Large intestine (tissue), 3 donors: ENCODE measurements around the gene TBXAS1. TPM values are rescaled to one million over a fixed set of nuclear protein-coding genes. Genes with fewer than 3 reads are reported as not detected.

Experiments
- DNase-seq, 2 donors: peaks; one replicate each; pipeline versions ENCODE4 v3.0.0 to v3.0.0-alpha.2; 2013
- H3K27ac ChIP-seq: one replicate; pipeline ENCODE4 v1.5.1; 2013; ENCODE audit warnings: low read length
- H3K27me3 ChIP-seq: 2 replicates; pipeline ENCODE4 v1.6.1; 2013; ENCODE audit warnings: low read length; ENCODE audit not compliant: control insufficient read depth, insufficient read depth
- H3K36me3 ChIP-seq: 2 replicates; pipeline ENCODE4 v1.6.1; 2013; ENCODE audit warnings: low read length; ENCODE audit not compliant: control insufficient read depth, insufficient read depth
- H3K4me1 ChIP-seq: one replicate; pipeline ENCODE4 v1.6.1; 2013; ENCODE audit warnings: low read length; ENCODE audit not compliant: control insufficient read depth, insufficient read depth
- H3K4me3 ChIP-seq: one replicate; pipeline ENCODE4 v1.5.1; 2013; ENCODE audit warnings: low read length
- H3K9me3 ChIP-seq: one replicate; pipeline ENCODE4 v1.6.1; 2013; ENCODE audit warnings: mild to moderate bottlenecking, low read depth, low read length, moderate library complexity; ENCODE audit not compliant: control insufficient read depth
- WGBS: methylation state at CpG from one replicate; pipeline ENCODE4 v1.1.5; 2013; ENCODE audit warnings: low lambda C conversion rate; ENCODE audit not compliant: insufficient coverage; 5-methylcytosine and 5-hydroxymethylcytosine counted together
- polyA plus RNA-seq: library from polyadenylated mRNA; unstranded; fragments of 120-200 nt; gene quantifications from one replicate; pipeline ENCODE4 v1.2.1, GENCODE V29; 2013

TBXAS1 gene
- polyA plus RNA-seq, 1 donor, result 9.6 TPM

GRCh38 chr7:139998572-139998971 lies 169.5 kb downstream of the TBXAS1 start:
- H3K27ac ChIP-seq, result no peak overlapping the region
- H3K4me1 ChIP-seq, result no peaks in the 10 kb centered on the region
- no peaks in the 10 kb centered on the region for H3K36me3 ChIP-seq
- WGBS, result no CpG with 5 or more reads among the region's 4 CpGs
- peaks cover 2% of the 10 kb centered on the region for H3K27me3 ChIP-seq
- no peak for DNase-seq
- no peaks in the 10 kb centered on the region for H3K9me3 ChIP-seq
- no peak overlapping the region for H3K4me3 ChIP-seq

DNA sequence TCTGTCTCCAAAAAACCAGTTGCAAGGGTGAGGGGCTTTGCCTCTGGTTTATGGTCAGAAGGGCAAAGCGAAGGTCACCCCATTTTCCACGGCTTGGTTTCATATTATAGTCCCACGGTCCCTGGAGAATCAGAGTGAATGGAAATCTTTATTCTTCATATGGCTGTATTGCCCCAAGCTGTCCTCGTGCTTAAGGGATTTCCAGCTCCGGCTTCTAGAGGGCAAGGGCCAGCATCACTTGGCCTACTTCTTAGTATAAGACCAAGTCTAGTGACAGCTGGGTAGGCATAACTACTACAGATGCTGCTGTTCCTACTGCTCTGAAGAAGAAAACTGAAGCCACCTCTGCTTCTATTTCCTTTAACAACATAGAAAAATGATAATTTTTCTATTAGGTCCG lies 170.5 kb downstream of the TBXAS1 start:
- DNase-seq, result no peak
- no peak overlapping the region for H3K27ac ChIP-seq
- no peaks in the 10 kb centered on the region for H3K9me3 ChIP-seq
- H3K4me3 ChIP-seq, result no peak overlapping the region
- peaks cover 2% of the 10 kb centered on the region for H3K27me3 ChIP-seq
- H3K36me3 ChIP-seq, result no peaks in the 10 kb centered on the region
- WGBS, result 100% methylated on average over 1 of the region's 6 CpGs
- H3K4me1 ChIP-seq, result no peaks in the 10 kb centered on the region

GRCh38 chr7:140000666-140001268 lies 171.7 kb downstream of the TBXAS1 start:
- no peak for DNase-seq
- no peaks in the 10 kb centered on the region for H3K36me3 ChIP-seq
- no CpG with 5 or more reads among the region's 6 CpGs for WGBS
- H3K9me3 ChIP-seq, result no peaks in the 10 kb centered on the region
- peaks cover 2% of the 10 kb centered on the region for H3K27me3 ChIP-seq
- H3K27ac ChIP-seq, result no peak overlapping the region
- no peak overlapping the region for H3K4me3 ChIP-seq
- no peaks in the 10 kb centered on the region for H3K4me1 ChIP-seq

GRCh38 chr7:140003913-140004382 lies 174.9 kb downstream of the TBXAS1 start:
- H3K4me1 ChIP-seq, result no peaks in the 10 kb centered on the region
- H3K36me3 ChIP-seq, result no peaks in the 10 kb centered on the region
- WGBS, result 100% methylated on average over 1 of the region's 9 CpGs
- no peaks in the 10 kb centered on the region for H3K9me3 ChIP-seq
- H3K4me3 ChIP-seq, result no peak overlapping the region
- no peak overlapping the region for H3K27ac ChIP-seq
- peak in 1 of 2 donors; percentile 20 for DNase-seq
- no peaks in the 10 kb centered on the region for H3K27me3 ChIP-seq

- no peak overlapping the region for H3K27ac ChIP-seq
- H3K9me3 ChIP-seq, result no peaks in the 10 kb centered on the region
- no peaks in the 10 kb centered on the region for H3K4me1 ChIP-seq
- H3K36me3 ChIP-seq, result no peaks in the 10 kb centered on the region
- no peak for DNase-seq
- no peaks in the 10 kb centered on the region for H3K27me3 ChIP-seq
- H3K4me3 ChIP-seq, result no peak overlapping the region
- WGBS, result no CpG with 5 or more reads among the region's 6 CpGs
Measured at GRCh38 chr7:140004672-140005071, 175.6 kb downstream of the TBXAS1 start.

GRCh38 chr7:140005341-140005740 lies 176.3 kb downstream of the TBXAS1 start:
- 80% methylated on average over 2 of the region's 7 CpGs for WGBS
- Histone ChIP-seq H3K27me3 (no peaks in the 10 kb centered on the region), H3K4me1 (no peaks in the 10 kb centered on the region), H3K4me3 (no peak overlapping the region), H3K36me3 (no peaks in the 10 kb centered on the region), H3K9me3 (no peaks in the 10 kb centered on the region), H3K27ac (no peak overlapping the region)
- DNase-seq, result no peak

- WGBS, result no CpG with 5 or more reads among the region's 13 CpGs
- DNase-seq, result peak in 1 of 2 donors; percentile 22
- Histone ChIP-seq H3K27me3 (no peaks in the 10 kb centered on the region), H3K4me3 (no peak overlapping the region), H3K27ac (no peak overlapping the region), H3K4me1 (no peaks in the 10 kb centered on the region), H3K9me3 (no peaks in the 10 kb centered on the region), H3K36me3 (no peaks in the 10 kb centered on the region)
Measured at GRCh38 chr7:140005754-140006503, 176.9 kb downstream of the TBXAS1 start.

DNA sequence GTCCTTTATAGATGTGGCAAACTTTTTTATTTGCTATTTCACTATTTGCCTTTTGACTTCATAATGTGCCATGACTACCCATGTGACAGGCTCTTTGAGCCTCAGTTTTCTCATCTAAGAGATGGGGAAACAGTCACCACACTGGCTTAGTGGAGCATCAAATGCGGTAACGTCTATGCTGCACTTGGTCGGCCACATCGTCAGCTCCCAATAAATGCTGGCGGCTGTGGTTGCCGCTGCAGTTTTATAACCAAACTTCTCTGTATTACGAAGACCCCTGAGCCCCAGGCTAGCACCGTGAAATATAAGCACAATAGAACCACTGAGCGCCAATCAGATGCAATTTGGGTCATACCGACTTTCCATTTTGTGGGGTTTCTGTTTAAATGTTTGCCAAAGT lies 177.5 kb downstream of the TBXAS1 start:
- WGBS, result no CpG with 5 or more reads among the region's 10 CpGs

GRCh38 chr7:140007051-140007690 lies 178.1 kb downstream of the TBXAS1 start:
- H3K4me1 ChIP-seq, result no peaks in the 10 kb centered on the region
- 100% methylated on average over 1 of the region's 11 CpGs for WGBS
- no peaks in the 10 kb centered on the region for H3K9me3 ChIP-seq
- H3K27ac ChIP-seq, result no peak overlapping the region
- H3K4me3 ChIP-seq, result no peak overlapping the region
- no peaks in the 10 kb centered on the region for H3K27me3 ChIP-seq
- no peaks in the 10 kb centered on the region for H3K36me3 ChIP-seq
- no peak for DNase-seq

More for the DNA sequence above, 177.5 kb downstream of the TBXAS1 start:
- H3K27ac ChIP-seq, result no peak overlapping the region
- H3K4me1 ChIP-seq, result no peaks in the 10 kb centered on the region
- no peak overlapping the region for H3K4me3 ChIP-seq
- H3K27me3 ChIP-seq, result no peaks in the 10 kb centered on the region
- no peaks in the 10 kb centered on the region for H3K36me3 ChIP-seq
- no peak for DNase-seq
- H3K9me3 ChIP-seq, result no peaks in the 10 kb centered on the region

DNA sequence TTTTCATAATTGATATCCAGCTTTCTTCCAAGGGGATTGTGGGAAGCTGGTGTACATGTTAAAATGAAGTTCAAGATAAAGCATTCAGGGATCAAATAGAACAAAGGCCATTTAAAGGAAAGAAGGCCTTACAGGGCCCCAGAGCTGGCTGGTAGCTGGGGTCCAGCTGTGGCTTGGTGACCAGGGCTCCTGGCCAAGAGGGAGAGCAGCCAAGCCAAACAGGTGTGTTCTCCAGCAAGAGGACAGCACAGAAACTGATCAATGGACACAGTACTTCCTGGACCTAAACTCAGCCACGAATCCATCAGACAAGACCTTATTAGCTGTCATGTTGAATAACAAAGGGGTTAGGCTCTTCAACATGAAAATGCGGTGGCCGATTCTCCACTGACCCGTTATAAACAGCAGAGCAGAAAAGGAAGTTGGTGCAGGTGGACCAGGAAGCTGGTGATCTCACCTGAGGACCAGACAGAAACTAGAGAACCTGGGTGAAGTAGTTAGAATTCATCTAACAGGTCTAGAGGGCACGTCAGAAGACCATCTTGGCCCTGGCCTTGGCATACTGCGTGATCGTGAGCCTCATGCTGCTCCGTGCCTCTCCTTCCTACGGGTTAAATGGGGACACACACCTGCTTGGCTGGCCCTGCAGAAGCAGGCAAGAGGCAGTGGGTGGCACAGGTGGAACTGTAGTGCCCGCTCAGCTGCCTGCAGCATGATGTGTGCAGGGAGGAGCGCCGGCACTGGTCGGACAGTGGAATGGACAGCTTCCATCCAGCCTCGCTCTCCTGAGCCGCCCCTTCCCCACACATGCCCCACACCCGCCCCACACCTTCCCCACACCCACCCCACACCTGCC lies 179.9 kb downstream of the TBXAS1 start:
- Histone ChIP-seq H3K27me3 (no peaks in the 10 kb centered on the region), H3K27ac (no peak overlapping the region), H3K4me1 (no peaks in the 10 kb centered on the region), H3K36me3 (no peaks in the 10 kb centered on the region), H3K4me3 (no peak overlapping the region), H3K9me3 (no peaks in the 10 kb centered on the region)
- WGBS, result no CpG with 5 or more reads among the region's 16 CpGs
- no peak for DNase-seq
